NCI-H69 (cell line): ENCODE results near the gene MRPL10.
"Not testable (repeated sequence)": the region's sequence is repeated elsewhere in the genome, so short reads cannot be mapped to it uniquely, and the experiment has no call there.

Source experiments
- DNase-seq: peaks from one replicate; lab custom pipeline; 2025; lab: John Stamatoyannopoulos, UW

The MRPL10 gene

GRCh38 chr17:47789611-47790561 lies 41.5 kb downstream of the MRPL10 start:
- peak; percentile 86 for DNase-seq

GRCh38 chr17:47785538-47786123 lies 45.7 kb downstream of the MRPL10 start:
- no peak for DNase-seq

- DNase-seq = peak; percentile 27
Observed at GRCh38 chr17:47781397-47781796, 49.9 kb downstream of the MRPL10 start.

DNA sequence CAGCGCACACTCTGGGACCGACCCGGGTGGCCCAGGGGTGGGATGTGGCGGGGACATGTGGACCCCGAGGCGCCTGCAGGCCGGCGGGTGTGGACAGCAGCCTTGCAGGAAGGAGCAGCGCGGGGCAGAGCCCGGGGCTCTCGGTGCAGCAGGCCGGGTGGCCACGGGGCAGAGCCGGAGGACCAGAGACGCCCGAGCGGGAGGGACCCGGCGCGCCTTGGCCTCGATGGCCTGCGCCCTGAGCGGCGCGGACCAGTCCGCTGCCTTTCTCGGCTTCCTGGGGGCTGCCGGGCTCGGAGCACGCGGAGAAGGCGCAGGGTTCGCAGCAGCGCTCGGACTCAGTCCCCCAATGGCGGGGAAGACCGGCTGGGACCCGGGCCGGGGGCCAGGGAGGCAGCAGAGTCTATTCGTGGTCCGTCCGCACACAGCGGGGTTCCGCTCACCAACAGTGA lies 53.1 kb downstream of the MRPL10 start:
- DNase-seq = no peak

GRCh38 chr17:47776330-47777197 lies 54.8 kb downstream of the MRPL10 start:
- DNase-seq = peak; percentile 68

DNA sequence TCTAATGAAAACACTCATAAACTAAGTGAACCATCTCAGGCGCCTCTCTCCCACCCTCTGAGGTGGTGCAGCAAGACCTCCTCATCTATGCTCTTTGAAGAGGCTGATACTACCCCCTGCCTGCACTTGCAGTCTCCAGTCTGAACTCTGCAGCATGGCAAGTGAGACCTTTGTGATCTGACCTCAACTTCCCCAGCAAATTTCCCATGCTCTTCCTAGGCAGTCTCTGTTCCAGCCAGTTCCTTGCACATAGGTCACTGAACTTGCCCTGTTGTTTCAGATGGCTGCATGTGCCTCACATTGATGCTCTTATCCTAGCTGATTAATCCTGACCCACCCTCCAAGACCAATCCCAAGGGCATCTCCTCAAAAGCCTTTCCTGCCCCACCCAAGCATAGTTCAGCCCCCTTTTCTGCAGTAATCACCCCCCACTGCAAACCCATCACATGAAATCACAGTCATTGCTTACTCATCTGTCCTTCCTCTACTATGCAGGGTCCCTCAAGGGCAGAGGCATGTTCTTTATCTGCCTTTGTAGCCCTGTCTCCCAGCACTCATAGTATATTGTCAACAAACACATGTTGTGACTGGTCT lies 56.3 kb downstream of the MRPL10 start:
- no peak for DNase-seq

DNA sequence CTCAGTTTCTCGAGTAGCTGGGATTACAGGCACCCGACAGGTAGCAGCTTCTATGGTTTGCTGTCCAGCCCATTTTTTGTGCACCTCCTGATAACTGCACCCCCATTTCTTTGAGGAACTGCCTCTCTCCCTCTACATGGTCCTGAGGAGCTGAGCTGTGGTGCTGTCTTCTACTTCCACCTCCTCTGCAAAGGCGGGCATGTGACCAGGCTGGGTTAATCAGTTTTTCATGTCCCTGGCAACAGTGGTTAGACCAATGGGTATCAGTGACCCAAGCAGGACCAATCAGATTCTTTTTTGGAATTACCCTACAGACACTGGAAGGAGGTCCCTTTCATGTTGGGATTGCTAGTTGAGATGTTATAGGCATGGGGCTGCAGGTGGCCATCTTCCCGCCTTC lies 57.0 kb downstream of the MRPL10 start:
- no peak for DNase-seq

DNA sequence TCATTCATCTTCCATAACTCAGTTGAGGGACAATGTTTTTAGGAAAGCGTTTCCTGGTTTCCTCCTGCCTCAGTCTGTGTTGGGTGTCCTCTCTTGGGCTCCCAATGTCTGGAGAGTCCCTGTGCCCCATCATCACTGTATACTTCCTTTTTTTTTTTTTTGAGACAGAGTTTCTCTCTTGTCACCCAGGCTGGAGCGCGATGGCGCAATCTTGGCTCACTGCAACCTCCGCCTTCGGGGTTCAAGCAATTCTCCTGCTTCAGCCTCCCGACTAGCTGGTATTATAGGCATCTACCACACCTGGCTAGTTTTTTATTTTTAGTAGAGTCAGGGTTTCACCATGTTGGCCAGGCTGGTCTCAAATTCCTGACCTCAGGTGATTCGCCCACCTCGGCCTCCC lies 57.7 kb downstream of the MRPL10 start:
- not testable (repeated sequence) for DNase-seq
